GM12891 (cell line): ENCODE results near the gene RSPH10B2.
"Not testable (repeated sequence)": the region's sequence is repeated elsewhere in the genome, so short reads cannot be mapped to it uniquely, and the experiment has no call there.

Experiments
- DNase-seq: peaks from one replicate; pipeline ENCODE4 v3.0.0; 2011; ENCODE audit warnings: low spot score; ENCODE audit not compliant: insufficient read length
- FAIRE-seq: peaks from 2 replicates; lab custom pipeline; 2011; peaks lifted over from hg19 to GRCh38; lab: Jason Lieb, UNC
- PAX5 ChIP-seq: IDR thresholded peaks from 2 replicates; pipeline ENCODE4 v1.6.1; 2011; ENCODE audit warnings: low read length, moderate library complexity, mild to moderate bottlenecking; ENCODE audit not compliant: insufficient read depth, severe bottlenecking
- POLR2A ChIP-seq: IDR thresholded peaks from 2 replicates; pipeline ENCODE4 v1.6.1; 2011; ENCODE audit warnings: low read depth, low read length, control low read depth
- POLR2AphosphoS5 ChIP-seq: IDR thresholded peaks from 2 replicates; pipeline ENCODE4 v1.6.1; 2011; ENCODE audit warnings: low read depth, low read length, control low read depth
- POU2F2 ChIP-seq: IDR thresholded peaks from 2 replicates; pipeline ENCODE4 v1.6.1; 2011; ENCODE audit warnings: low read depth, mild to moderate bottlenecking, control low read depth, low read length, moderate library complexity
- SPI1 ChIP-seq: IDR thresholded peaks from 2 replicates; pipeline ENCODE4 v1.6.1; 2011; ENCODE audit warnings: low read depth, low read length, control low read depth
- TAF1 ChIP-seq: IDR thresholded peaks from 2 replicates; pipeline ENCODE4 v1.6.1; 2011; ENCODE audit warnings: low read depth, low read length, control low read depth

RSPH10B2 gene

DNA sequence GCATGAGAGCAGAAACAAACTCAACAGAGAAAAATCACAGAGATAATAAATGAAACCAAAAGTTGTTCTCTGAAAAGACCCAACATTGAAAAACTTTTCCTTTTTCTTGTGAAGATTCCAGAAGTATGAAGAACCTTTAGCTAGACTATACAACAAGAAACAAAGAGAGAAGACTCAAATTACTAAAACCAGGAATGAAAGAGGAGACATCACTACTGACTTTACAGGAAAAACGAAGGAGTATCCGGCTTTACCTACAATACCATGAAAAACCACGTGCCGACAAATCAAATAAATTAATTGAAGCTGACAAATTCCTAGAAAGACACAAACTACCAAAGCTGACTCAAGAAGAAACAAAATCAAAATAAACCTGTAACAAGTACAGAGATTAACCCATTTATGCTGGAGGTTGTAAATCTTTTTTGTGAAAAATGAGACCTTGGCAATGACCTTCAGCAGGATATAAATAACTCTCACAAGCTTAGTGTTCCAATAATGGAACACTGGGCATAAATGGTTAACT is 53.6 kb downstream of the RSPH10B2 start:
- not testable (repeated sequence) for FAIRE-seq, DNase-seq

DNA sequence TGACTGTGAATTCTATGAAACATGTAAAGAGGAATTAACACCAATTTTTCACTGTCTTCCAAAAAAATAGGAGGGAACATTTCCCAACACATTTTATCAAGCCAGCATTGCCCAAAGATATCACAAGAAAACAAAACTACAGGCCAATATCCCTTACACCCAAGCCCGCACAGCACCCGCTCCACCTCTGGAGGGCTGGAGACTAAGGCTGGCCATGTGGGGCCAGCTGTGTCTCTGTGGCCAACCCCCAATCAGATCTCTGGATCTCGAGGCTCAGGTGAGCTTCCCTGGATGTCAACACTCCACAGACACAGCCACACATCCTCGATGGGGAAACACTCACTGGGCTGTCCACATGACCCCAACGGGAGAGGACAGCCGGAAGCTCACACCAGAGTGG is 54.1 kb downstream of the RSPH10B2 start:
- FAIRE-seq = not testable (repeated sequence)

DNA sequence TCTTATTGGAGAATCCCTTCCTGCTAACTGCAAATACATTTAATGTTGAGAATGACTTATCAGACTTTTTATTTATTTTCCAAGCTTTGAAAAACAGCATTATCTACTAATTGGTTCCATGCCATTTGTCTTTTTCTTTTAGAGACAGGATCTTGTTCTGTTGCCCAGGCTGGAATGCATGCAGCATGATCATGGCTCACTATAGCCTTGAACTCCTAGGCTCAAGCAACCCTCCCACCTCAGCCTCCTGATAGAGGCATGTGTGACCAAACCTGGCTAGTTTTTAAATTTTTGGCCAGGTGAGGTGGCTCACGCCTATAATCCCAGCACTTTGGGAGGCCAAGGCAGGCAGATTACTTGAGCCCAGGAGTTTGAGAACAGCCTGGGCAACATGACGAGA is 59.1 kb downstream of the RSPH10B2 start:
- not testable (repeated sequence) for FAIRE-seq, DNase-seq

More for the DNA sequence above, 54.1 kb downstream of the RSPH10B2 start:
- not testable (repeated sequence) for DNase-seq

DNA sequence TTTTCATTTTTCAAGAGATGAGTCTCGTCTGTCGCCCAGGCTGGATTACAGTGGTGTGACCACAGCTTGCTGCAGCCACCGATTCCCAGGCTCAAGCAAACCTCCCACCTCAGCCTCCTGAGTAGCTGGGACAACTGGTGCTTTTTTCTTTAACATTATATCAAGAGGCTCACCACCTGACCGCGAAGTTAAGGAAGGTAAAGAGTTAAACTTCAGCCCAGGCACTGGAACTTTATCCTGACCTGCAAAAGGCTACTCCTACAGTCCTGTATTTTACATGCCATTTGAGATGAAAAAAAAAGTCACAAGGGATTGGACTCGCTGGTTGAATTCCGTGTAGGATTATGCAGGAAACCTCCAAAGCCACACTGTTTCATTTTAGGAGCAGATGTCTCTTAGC is 61.6 kb downstream of the RSPH10B2 start:
- DNase-seq, FAIRE-seq: not testable (repeated sequence)

DNA sequence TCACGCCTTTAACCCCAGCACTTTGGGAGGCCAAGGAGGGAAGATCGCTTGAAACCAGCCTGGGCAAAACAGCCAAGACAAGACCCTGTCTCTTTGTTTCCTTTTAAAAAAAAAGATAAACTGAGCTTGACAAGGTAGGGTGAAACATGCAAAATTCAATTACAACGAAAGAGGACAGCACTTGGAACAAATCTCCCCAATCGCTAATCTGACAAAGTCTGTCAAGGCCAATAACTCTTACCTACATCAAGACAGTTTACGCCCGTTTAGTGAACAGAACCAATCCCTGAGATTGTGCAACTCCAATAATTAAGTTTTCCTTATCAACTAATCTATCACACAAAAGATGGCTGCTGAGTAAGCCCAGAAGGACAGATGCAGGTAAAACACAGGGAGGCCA is 67.7 kb downstream of the RSPH10B2 start:
- DNase-seq, FAIRE-seq: not testable (repeated sequence)

DNA sequence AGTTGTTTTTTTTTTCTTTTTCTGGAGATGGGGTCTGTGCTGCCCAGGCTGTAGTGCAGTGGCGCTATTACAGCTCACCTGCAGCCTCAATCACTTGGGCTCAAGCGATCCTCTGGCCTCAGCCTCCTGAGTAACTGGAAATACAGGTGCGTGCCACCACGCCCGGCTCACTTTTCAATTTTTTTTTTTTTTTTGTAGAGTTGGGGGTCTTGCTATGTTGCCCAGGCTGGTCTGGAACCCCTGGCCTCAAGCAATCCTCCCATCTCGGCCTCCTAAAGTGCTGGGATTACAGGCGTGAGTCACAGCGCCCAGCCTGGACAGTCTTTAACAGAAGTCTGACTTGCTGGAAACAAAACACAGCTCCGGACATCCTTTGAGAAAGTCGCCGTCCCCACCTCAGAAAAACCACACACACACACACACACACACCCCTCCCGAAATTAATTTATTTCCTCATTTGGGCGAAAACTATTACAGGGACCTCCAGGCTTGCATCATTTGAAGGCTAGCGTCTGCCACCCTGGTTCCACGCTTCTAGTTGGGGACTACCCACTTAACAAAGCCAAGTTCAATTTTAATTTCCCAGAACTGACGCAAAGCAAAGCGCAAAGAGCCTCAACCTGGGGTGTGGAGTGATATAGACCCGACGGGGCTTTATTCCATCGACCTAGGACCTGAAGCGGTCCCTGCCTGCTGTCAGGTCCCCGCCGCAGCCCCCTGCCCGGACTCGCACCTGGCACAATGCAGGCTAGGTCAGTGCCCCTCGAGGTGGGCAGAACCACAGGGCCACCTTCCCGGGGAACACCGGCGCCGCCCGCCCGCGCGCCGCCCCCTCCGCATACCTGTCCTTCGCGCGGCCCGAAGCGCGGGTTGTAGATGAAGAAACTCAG is 71.6 kb downstream of the RSPH10B2 start:
- DNase-seq, FAIRE-seq: not testable (repeated sequence)

DNA sequence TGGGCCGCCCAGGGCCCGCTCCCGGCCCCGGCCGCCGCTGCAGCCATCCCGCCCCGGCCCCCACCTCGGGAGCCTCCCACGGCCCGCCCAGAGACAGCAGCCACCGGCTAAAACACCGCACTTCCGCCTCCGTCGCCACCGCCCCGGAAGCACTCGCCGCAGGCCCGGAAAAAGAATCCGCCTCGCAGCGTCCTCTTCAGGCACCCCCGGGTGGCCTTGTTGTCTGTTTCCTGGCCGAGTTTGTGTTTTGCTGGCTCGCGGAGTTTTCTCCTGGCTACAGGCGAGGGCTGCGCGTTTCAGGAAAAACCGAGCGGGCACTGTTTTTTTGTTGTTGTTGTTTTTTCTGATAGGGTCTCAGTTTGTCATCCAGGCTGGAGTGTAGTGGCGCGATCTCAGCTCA is 72.2 kb downstream of the RSPH10B2 start, which contains the start of gene CCZ1B:
CCZ1B (minus strand) TSS at position 125 of the 400 bp plus-strand sequence; CDS start at position 47, 78 bp downstream.
- FAIRE-seq, DNase-seq: not testable (repeated sequence)

DNA sequence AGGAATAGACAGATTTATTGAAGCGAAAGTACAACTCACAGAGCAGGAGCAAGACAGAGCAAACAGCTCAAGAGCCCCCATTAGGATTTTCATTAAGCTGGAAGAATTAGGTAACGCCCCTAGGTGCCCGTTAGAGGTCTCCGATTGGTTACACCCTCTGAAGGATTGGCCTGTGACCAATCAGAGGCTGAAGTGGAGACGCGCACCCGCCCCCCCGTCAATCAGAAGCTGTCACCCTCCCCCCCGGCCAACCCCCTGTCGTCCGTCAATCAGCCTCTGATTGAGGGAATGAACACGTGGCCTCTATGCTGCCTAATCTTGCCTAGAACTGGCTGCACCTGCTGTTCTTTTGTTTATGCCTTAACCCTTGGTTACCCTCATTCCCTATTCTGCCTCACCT is 73.3 kb downstream of the RSPH10B2 start:
- not testable (repeated sequence) for FAIRE-seq, DNase-seq

DNA sequence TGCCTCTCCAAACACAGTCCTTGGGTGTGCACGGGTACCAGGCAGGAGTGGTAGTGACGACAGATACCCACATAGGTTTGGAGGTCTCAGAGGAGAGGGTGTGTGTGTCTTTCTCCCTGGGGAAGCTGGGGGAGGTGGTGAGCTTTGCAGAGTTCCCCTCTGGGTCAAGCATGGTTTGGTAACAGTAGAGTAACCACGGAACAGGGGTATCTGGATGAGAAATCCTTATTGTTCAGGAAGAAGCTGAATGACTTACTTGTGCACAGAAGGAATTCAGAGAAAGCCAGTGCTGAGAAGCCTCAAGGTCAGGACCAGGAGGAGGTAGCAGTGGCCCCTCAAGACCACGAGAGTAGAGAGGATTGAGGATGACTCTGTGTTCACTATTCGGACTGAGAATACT is 75.7 kb downstream of the RSPH10B2 start:
- not testable (repeated sequence) for FAIRE-seq, DNase-seq

DNA sequence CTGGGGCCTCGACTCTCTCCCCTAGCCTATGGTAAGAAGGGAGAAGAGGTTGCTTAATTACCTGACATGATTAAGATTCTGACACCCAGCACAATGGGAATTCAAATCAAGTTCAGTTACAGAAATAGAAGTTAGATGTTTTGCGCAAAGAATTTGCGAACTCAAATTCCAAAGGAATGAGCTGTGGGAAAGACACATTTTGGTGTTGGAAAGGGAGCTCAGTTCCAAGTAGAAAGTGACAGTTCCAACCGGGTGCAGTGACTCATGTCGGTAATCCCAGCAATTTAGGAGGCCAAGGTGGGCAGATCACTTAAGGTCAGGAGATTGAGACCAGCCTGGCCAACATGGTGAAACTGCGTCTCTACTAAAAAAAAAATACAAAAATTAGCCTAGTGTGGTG is 76.1 kb downstream of the RSPH10B2 start:
- not testable (repeated sequence) for DNase-seq, FAIRE-seq

DNA sequence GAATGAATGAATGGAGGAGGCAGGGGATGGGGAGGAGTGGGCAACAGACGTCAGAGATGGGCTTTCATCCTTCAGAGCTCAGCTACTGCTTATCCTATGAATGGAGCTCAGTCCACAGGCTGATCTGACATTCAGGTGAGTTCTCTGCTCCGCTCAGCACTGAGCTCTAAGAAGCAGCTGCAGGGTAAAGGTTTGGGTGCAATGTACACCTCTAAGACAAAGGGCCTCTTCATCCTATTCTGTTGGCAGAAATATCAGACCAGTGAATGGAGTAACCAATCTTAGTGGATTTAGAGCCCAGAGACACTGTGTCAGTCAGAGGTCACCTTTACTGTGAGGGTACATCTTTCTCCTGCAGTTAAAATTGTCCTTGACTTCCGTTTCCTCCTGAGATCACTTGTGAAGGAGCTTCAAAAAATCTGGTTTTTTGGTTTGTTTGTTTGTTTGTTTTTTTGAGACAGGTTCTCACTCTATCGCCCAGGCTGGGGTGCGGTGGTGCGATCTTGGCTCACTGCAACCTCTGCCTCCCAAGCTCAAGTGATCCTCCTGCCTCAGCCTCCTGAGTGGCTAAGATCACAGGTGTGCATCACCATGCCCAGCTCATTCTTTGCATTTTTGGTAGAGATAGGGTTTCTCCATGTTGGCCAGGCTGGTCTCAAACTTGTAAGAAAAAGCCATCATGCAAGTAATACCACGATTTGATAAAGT is 77.3 kb downstream of the RSPH10B2 start:
- TF ChIP-seq POU2F2 (no peak), PAX5 (no peak), SPI1 (no peak), POLR2AphosphoS5 (no peak), POLR2A (no peak), TAF1 (no peak)
- no peak for FAIRE-seq
- no peak for DNase-seq

DNA sequence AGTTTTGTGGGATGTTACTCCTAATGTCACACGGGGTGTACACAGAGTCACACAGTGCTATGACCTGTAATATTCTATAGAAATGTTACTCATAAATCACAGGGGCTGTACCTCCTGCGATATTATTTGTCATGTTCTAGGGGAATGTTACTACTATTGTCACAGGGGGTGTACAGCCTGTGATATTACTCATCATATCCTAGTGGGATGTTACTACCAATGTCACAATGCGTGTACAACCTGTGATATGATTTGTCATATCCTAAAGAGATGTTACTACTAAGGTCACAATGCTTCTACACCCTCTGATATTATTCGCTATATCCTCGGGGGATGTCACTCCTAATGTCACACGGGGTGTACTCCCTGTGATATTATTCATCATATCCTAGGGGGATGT is 79.7 kb downstream of the RSPH10B2 start:
- FAIRE-seq (no peak), DNase-seq (no peak)
- TF ChIP-seq TAF1 (no peak), POLR2A (no peak), PAX5 (no peak), POLR2AphosphoS5 (no peak), SPI1 (no peak), POU2F2 (no peak)

DNA sequence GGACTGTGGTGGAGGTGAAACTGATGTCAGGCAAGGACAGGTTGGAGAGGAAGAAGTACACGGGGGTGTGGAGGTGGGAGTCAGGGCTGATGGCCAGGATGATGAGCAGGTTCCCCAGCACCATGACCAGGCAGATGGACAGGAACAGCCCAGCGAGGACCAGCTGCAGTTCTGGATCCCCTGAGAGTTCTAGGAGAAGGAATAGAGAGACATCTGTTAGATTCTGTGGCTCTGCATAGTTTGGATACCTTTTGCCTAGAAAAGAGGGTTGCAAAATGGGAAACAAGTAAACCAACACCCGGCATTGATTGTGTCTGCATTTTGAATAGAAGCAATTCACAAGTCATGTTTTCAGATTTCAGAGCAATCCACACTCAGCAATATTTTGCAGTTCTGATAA is 81.6 kb downstream of the RSPH10B2 start:
- not testable (repeated sequence) for DNase-seq, FAIRE-seq

DNA sequence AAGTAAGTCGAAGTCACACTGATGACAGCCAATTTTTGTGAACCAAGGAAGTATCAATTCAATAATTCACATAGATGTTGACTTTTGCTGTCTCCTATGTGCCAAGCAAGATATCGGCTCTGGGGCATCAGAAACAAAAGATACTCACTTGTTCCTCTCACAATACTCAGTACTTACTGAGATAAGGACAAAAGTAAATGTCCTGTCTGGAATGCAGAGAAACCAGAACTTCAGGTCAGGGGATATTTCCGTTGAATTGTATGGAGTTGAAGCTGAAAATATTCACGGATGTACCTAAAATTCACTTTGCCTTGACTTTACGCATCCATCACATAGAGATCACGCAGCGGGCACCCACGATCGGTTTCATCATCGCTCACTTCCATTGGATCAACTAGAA is 83.2 kb downstream of the RSPH10B2 start:
- FAIRE-seq, DNase-seq: not testable (repeated sequence)

DNA sequence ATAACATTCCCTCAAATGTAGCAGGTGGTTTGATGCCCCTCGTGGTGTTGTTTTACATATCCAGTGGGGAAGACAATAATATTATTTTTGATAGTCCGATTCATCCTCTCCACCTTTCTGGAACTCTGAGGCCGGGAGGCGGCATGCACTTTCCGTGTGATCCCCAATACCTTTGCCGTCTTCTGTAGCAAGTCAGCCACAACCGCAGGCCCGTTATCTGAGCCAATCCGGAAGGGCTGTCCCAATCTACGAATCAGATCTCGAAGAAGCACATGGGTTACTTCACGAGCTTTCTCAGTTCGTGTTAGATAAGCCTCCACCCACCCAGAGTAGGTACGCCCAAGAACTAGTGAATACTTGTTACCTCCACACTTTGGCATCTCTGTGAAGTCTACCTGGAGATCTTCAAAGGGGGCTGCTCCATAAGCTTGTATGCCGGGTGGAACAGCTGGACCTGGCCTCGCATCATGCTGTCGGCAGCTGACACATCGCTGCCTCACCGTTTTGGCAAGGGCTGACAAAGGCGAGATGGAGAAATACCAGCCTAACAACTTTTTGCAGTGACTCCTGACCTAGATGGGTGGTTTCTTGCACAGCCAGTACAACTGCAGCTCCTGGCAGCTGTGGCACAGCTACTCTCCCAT is 88.5 kb downstream of the RSPH10B2 start:
- not testable (repeated sequence) for FAIRE-seq, DNase-seq

DNA sequence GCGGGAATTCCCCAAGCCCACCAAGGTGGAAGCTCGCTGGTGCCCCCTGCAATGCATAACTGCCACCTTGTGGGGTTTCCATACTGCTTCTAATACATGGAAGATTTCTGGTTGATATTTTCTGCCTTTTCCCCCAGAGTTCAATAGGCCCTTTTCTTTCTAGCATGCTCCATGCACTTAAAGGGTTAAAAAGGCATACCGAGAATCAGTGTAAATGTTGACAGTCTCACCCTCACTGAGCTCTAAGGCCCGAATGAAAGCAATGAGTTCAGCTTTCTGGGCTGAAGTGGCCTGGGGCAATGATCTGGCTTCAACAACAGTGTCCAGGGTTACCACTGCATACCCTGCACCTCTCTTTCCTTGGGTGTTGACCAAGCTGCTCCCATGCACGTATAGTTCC is 89.2 kb downstream of the RSPH10B2 start:
- DNase-seq, FAIRE-seq: not testable (repeated sequence)

DNA sequence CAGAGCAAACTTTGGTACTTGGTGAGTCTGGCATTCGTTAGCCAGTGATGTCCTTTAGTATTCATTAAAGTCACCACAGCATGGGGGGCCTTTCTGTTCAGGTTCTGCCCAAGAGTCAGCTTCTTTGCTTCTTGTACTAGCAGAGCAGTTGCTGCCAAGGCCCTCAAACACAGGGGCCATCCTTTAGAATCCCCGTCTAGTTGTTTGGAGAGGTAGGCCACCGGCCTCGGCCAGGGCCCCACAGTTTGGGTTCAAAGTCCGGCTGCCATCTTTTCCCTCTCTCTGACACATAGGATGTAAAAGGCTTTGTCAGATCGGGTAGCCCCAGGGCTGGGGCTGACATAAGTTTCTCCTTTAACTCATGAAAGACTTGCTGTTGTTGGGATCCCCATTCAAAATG is 89.8 kb downstream of the RSPH10B2 start:
- FAIRE-seq, DNase-seq: not testable (repeated sequence)
